HepG2 (cell line): ENCODE data around the gene INAFM1. TPM values are rescaled to one million over a fixed set of nuclear protein-coding genes. Genes with fewer than 3 reads are reported as not detected.

Experiments
- HNRNPL ChIP-seq: fragments of 200-400 bp; formaldehyde crosslinking; IDR thresholded peaks from 2 replicates; pipeline ENCODE4 v1.6.1; 2017; ENCODE audit warnings: mild to moderate bottlenecking, low read depth, low read length
- KDM5B ChIP-seq: sonication (generic); formaldehyde crosslinking; IDR thresholded peaks from 2 replicates; pipeline ENCODE4 v1.4.0; 2020; ENCODE audit warnings: missing genetic modification reagents, mild to moderate bottlenecking, borderline replicate concordance
- RBFOX2 ChIP-seq: fragments of 200-400 bp; formaldehyde crosslinking; IDR thresholded peaks from 2 replicates; pipeline ENCODE4 v1.6.1; 2017; ENCODE audit warnings: low read depth, mild to moderate bottlenecking, low read length
- REL ChIP-seq: sonication (generic); formaldehyde crosslinking; conservative IDR thresholded peaks from 2 replicates; pipeline ENCODE4 v1.8.0; 2022; ENCODE audit warnings: mild to moderate bottlenecking, missing genetic modification reagents, moderate library complexity
- SALL2 ChIP-seq: sonication (generic); formaldehyde crosslinking; IDR thresholded peaks from 2 replicates; pipeline ENCODE4 v1.8.1; 2023; ENCODE audit warnings: mild to moderate bottlenecking, missing genetic modification reagents, inconsistent platforms
- ZNF24 ChIP-seq: fragments of 450-650 bp; IDR thresholded peaks from 2 replicates; pipeline ENCODE4 v1.6.1; 2017; ENCODE audit warnings: antibody characterized with exemption, mild to moderate bottlenecking
- ZNF432 ChIP-seq: sonication (generic); formaldehyde crosslinking; IDR thresholded peaks from 2 replicates; pipeline ENCODE4 v1.5.0; 2020; ENCODE audit warnings: missing genetic modification reagents, mild to moderate bottlenecking, borderline replicate concordance
- ZNF550 ChIP-seq: sonication (generic); formaldehyde crosslinking; IDR thresholded peaks from 2 replicates; pipeline ENCODE4 v1.4.0; 2020; ENCODE audit warnings: mild to moderate bottlenecking, missing genetic modification reagents, borderline replicate concordance
- ZNF75D ChIP-seq: sonication (generic); formaldehyde crosslinking; IDR thresholded peaks from 2 replicates; pipeline ENCODE4 v1.8.1; 2023; ENCODE audit warnings: missing genetic modification reagents, mild to moderate bottlenecking, borderline replicate concordance
- ZNF766 ChIP-seq: sonication (generic); formaldehyde crosslinking; IDR thresholded peaks from 2 replicates; pipeline ENCODE4 v1.5.0; 2020; ENCODE audit warnings: missing genetic modification reagents, borderline replicate concordance
- polyA plus RNA-seq, 8 experiments: library from polyadenylated mRNA; depleted of rRNA in 3 of 8; stranded (reverse) in 7 of 8; unstranded in 1 of 8; fragments of >200 nt; fragmentation: Illumina TruSeq in 4 of 8; extraction: Trizol in 4 of 8; gene quantifications; 2 replicates each; pipeline versions ENCODE4 v1.2.1 to v1.2.3, GENCODE V29; 2011 to 2016; ENCODE audit warnings: low read depth in 4 of 8, missing spikeins in 1 of 8, mixed read lengths in 1 of 8; ENCODE audit not compliant: insufficient read depth in 1 of 8
- total RNA-seq, 5 experiments: library from RNA; depleted of rRNA; stranded (reverse); fragments of >200 nt; fragmentation: Illumina TruSeq; extraction: Trizol; gene quantifications; 2 replicates each; pipeline ENCODE4 v1.2.3, GENCODE V29; 2016; ENCODE audit warnings: low read depth in 1 of 5
- TF ChIP-seq, protein P1 (sequence below): sonication (generic); formaldehyde crosslinking; IDR thresholded peaks from 2 replicates; pipeline ENCODE4 v1.5.0; 2020; ENCODE audit warnings: mild to moderate bottlenecking, missing genetic modification reagents, moderate library complexity
- TF ChIP-seq, protein P2 (sequence below): IDR thresholded peaks from 2 replicates; pipeline ENCODE4 v1.6.1; 2012; ENCODE audit warnings: low read depth, low read length, improper control_type of control experiment
- TF ChIP-seq, protein P3 (sequence below): sonication (generic); formaldehyde crosslinking; IDR thresholded peaks from 2 replicates; pipeline ENCODE4 v1.5.0; 2020; ENCODE audit warnings: missing genetic modification reagents, mild to moderate bottlenecking, borderline replicate concordance
- TF ChIP-seq, protein P4 (sequence below): sonication (generic); formaldehyde crosslinking; IDR thresholded peaks from 2 replicates; pipeline ENCODE4 v1.5.1; 2020; ENCODE audit warnings: mild to moderate bottlenecking, missing genetic modification reagents, moderate library complexity

Gene INAFM1
- total and polyA plus RNA-seq, 2 of the 13 experiments (the other 11 are each of a cell fraction or from before 2014, with no cell fraction given) = 0.88 to 1.9 TPM

DNA sequence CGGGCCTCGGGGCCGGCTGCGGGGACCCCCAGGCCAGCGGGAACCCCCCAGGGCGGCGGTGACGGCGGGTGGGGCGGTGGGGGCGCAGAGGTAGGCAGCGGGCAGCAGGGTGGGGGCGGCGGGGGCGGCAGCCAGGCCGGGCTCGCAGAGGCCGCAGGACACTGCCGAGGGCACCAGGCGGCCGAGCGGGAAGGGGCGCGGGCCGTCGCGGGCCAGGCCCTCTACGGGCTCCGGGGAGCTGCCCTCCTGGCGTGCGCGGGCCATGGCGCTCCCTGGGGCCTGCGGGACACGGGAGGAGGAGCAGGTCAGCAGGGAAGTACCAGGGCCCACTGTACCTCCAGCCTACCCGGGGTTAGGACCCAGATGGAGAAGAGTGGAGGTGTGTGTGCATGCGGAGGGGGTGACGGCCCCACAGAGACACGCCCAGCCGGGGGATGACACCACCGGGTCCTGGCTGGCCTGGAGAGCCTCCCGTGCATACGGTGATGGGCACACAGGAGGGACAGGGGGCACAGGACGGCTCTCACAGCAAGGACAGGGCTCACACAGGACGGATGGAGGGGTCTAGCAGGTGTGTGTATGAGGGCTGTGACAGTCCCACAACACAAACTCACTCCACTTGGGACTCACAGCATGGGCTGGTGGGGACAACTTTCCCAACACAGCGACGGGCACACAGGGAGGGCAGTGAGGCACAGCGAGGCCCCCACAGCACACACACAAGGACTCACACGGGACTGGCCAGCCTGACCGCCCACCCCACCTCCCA, 46.3 kb upstream of the INAFM1 start (continued):
- TF ChIP-seq, protein P1, sequence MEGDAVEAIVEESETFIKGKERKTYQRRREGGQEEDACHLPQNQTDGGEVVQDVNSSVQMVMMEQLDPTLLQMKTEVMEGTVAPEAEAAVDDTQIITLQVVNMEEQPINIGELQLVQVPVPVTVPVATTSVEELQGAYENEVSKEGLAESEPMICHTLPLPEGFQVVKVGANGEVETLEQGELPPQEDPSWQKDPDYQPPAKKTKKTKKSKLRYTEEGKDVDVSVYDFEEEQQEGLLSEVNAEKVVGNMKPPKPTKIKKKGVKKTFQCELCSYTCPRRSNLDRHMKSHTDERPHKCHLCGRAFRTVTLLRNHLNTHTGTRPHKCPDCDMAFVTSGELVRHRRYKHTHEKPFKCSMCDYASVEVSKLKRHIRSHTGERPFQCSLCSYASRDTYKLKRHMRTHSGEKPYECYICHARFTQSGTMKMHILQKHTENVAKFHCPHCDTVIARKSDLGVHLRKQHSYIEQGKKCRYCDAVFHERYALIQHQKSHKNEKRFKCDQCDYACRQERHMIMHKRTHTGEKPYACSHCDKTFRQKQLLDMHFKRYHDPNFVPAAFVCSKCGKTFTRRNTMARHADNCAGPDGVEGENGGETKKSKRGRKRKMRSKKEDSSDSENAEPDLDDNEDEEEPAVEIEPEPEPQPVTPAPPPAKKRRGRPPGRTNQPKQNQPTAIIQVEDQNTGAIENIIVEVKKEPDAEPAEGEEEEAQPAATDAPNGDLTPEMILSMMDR = no peak
- TF ChIP-seq ZNF24 = no peak
- no peak for TF ChIP-seq ZNF550 (CRISPR knock-in tag)
- TF ChIP-seq, protein P2, sequence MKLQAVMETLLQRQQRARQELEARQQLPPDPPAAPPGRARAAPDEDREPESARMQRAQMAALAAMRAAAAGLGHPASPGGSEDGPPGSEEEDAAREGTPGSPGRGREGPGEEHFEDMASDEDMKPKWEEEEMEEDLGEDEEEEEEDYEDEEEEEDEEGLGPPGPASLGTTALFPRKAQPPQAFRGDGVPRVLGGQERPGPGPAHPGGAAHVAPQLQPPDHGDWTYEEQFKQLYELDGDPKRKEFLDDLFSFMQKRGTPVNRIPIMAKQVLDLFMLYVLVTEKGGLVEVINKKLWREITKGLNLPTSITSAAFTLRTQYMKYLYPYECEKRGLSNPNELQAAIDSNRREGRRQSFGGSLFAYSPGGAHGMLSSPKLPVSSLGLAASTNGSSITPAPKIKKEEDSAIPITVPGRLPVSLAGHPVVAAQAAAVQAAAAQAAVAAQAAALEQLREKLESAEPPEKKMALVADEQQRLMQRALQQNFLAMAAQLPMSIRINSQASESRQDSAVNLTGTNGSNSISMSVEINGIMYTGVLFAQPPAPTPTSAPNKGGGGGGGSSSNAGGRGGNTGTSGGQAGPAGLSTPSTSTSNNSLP = no peak
- no peak; the same call in 1 of the 2 replicates for TF ChIP-seq KDM5B (CRISPR knock-in tag)
- TF ChIP-seq ZNF75D = no peak
- peak; percentile 84 for TF ChIP-seq HNRNPL
- no peak for TF ChIP-seq REL
- no peak for TF ChIP-seq ZNF432
- TF ChIP-seq SALL2 (CRISPR knock-in tag) = no peak; the same call in 1 of the 2 replicates
- TF ChIP-seq ZNF766 (CRISPR knock-in tag) = no peak
- TF ChIP-seq, protein P3, sequence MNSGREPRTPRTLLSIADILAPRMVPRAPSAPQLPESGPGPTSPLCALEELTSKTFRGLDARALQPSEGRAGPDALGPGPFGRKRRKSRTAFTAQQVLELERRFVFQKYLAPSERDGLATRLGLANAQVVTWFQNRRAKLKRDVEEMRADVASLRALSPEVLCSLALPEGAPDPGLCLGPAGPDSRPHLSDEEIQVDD (CRISPR knock-in tag) = no peak
- TF ChIP-seq RBFOX2 = peak; percentile 83
- TF ChIP-seq, protein P4, sequence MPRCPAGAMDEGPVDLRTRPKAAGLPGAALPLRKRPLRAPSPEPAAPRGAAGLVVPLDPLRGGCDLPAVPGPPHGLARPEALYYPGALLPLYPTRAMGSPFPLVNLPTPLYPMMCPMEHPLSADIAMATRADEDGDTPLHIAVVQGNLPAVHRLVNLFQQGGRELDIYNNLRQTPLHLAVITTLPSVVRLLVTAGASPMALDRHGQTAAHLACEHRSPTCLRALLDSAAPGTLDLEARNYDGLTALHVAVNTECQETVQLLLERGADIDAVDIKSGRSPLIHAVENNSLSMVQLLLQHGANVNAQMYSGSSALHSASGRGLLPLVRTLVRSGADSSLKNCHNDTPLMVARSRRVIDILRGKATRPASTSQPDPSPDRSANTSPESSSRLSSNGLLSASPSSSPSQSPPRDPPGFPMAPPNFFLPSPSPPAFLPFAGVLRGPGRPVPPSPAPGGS (CRISPR knock-in tag) = no peak
